NCI-H1092 (cell line): ENCODE measurements around the gene TSPAN5.
"Not testable (repeated sequence)": the region's sequence is repeated elsewhere in the genome, so short reads cannot be mapped to it uniquely, and the experiment has no call there.

ENCODE experiments used
- DNase-seq: peaks from one replicate; lab custom pipeline; 2025; lab: John Stamatoyannopoulos, UW

The TSPAN5 gene

GRCh38 chr4:98461121-98461865 is 197.1 kb downstream of the TSPAN5 start:
- DNase-seq = not testable (repeated sequence)

- not testable (repeated sequence) for DNase-seq
These were observed 201.0 kb downstream of the TSPAN5 start for GRCh38 chr4:98457422-98457821.

GRCh38 chr4:98452091-98452490 is 206.3 kb downstream of the TSPAN5 start:
- no peak for DNase-seq

GRCh38 chr4:98448908-98449307 is 209.5 kb downstream of the TSPAN5 start:
- DNase-seq = no peak

GRCh38 chr4:98447648-98448047 is 210.8 kb downstream of the TSPAN5 start:
- DNase-seq = no peak

GRCh38 chr4:98446499-98447375 is 211.7 kb downstream of the TSPAN5 start:
- DNase-seq = no peak

- no peak for DNase-seq
These were observed 214.0 kb downstream of the TSPAN5 start for GRCh38 chr4:98444371-98444770.

- DNase-seq = no peak
These were observed 223.6 kb downstream of the TSPAN5 start for GRCh38 chr4:98434816-98435215.

- DNase-seq = no peak
These were observed 224.7 kb downstream of the TSPAN5 start for GRCh38 chr4:98433691-98434090.

- DNase-seq = no peak
These were observed 227.6 kb downstream of the TSPAN5 start for GRCh38 chr4:98430708-98431403.

GRCh38 chr4:98423009-98423408 is 235.4 kb downstream of the TSPAN5 start:
- DNase-seq = no peak

- DNase-seq = no peak
These were observed 237.3 kb downstream of the TSPAN5 start for GRCh38 chr4:98421111-98421510.
